ENCODE results near the gene ITPR1. TPM values are rescaled to one million over a fixed set of nuclear protein-coding genes. Genes with fewer than 3 reads are reported as not detected.

Gene ITPR1
- total RNA-seq, 2 experiments from 2014 or later = 84.4 to 104 TPM

GRCh38 chr3:4820296-4821121, 327.4 kb downstream of the ITPR1 start:
- no peak overlapping the region for H2AFZ ChIP-seq (ENCODE audit: low read length)
- no peaks in the 10 kb centered on the region for H3K9me3 ChIP-seq (ENCODE audit: low read length)
- H3K79me2 ChIP-seq (ENCODE audit: insufficient read depth, low read depth, low read length) = no peaks in the 10 kb centered on the region
- BruUV-seq (replicated peaks) = no TSS peak
- no peaks in the 10 kb centered on the region for H3K4me1 ChIP-seq (ENCODE audit: insufficient read depth, low read length, poor library complexity, severe bottlenecking)
- H3K4me3 ChIP-seq (ENCODE audit: low read depth, low read length, poor library complexity, severe bottlenecking) = no peak overlapping the region
- no peak for TF ChIP-seq EZH2phosphoT487 (IDR thresholded peaks at IDR 0.05; ENCODE audit: borderline replicate concordance, low read depth, low read length)
- TF ChIP-seq, protein P1, sequence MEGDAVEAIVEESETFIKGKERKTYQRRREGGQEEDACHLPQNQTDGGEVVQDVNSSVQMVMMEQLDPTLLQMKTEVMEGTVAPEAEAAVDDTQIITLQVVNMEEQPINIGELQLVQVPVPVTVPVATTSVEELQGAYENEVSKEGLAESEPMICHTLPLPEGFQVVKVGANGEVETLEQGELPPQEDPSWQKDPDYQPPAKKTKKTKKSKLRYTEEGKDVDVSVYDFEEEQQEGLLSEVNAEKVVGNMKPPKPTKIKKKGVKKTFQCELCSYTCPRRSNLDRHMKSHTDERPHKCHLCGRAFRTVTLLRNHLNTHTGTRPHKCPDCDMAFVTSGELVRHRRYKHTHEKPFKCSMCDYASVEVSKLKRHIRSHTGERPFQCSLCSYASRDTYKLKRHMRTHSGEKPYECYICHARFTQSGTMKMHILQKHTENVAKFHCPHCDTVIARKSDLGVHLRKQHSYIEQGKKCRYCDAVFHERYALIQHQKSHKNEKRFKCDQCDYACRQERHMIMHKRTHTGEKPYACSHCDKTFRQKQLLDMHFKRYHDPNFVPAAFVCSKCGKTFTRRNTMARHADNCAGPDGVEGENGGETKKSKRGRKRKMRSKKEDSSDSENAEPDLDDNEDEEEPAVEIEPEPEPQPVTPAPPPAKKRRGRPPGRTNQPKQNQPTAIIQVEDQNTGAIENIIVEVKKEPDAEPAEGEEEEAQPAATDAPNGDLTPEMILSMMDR (conservative IDR thresholded peaks at IDR 0.05; ENCODE audit: low read length) = no peak
- ChIA-PET CTCF (ENCODE audit: unreplicated experiment) (no interaction called here), POLR2A (interaction anchor here (0.5 to 0.6 kb wide), 2 partner anchors 218 to 445 kb away, joined by 3 to 5 read pairs; no protein-coding TSS in a partner anchor)
- H3K4me2 ChIP-seq (ENCODE audit: low read length) = no peak overlapping the region
- no peaks in the 10 kb centered on the region for H3K9me2 ChIP-seq (ENCODE audit: insufficient read depth, low read length)
- H4K20me1 ChIP-seq (ENCODE audit: insufficient read depth, low read length) = no peaks in the 10 kb centered on the region
- DNase-seq (ENCODE audit: low spot score) = no peak
- intact Hi-C loops (cut with micrococcal nuclease; ENCODE audit: unreplicated experiment) = no loop called here
- no peak overlapping the region for H3K27ac ChIP-seq (ENCODE audit: low read depth, low read length, poor library complexity, severe bottlenecking)
- H3K36me3 ChIP-seq (ENCODE audit: insufficient read depth, low read length) = peaks cover 58% of the 10 kb centered on the region

DNA sequence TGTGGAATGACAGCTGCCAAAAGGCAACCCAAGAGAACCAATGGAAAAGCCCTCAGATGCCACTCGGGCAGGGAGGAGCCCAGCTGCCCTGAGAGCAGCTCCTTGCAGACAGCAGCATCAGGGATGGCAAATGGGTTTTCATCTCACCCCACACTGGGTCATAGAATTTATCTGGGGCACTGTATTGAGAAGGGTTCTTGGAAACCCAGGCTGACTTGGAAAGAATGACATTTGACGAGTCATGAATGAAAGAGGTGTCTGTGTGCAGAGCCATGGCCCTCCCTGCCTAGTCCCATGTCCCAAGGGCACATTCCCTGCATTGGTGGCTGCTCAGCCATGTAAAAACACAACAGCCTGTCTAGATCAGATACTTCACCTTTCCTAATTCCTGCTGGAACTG, 328.2 kb downstream of the ITPR1 start:
- no peaks in the 10 kb centered on the region for H4K20me1 ChIP-seq (ENCODE audit: insufficient read depth, low read length)
- CTCF ChIA-PET (ENCODE audit: unreplicated experiment) = no interaction called here
- H3K27ac ChIP-seq (ENCODE audit: low read depth, low read length, poor library complexity, severe bottlenecking) = no peak overlapping the region
- H3K4me2 ChIP-seq (ENCODE audit: low read length) = no peak overlapping the region
- BruUV-seq (replicated peaks) = no TSS peak
- intact Hi-C loops (cut with micrococcal nuclease; ENCODE audit: unreplicated experiment) = no loop called here
- TF ChIP-seq, protein P1 (conservative IDR thresholded peaks at IDR 0.05; ENCODE audit: low read length) = no peak
- POLR2A ChIA-PET = interaction anchor here (0.5 kb wide), 1 partner anchor 446 kb away, joined by 5 read pairs; no protein-coding TSS in a partner anchor
- H3K4me3 ChIP-seq (ENCODE audit: low read depth, low read length, poor library complexity, severe bottlenecking) = no peak overlapping the region
- DNase-seq (ENCODE audit: low spot score) = no peak
- H3K79me2 ChIP-seq (ENCODE audit: insufficient read depth, low read depth, low read length) = no peaks in the 10 kb centered on the region
- H3K9me3 ChIP-seq (ENCODE audit: low read length) = no peaks in the 10 kb centered on the region
- no peaks in the 10 kb centered on the region for H3K4me1 ChIP-seq (ENCODE audit: insufficient read depth, low read length, poor library complexity, severe bottlenecking)
- H3K9me2 ChIP-seq (ENCODE audit: insufficient read depth, low read length) = no peaks in the 10 kb centered on the region
- H3K36me3 ChIP-seq (ENCODE audit: insufficient read depth, low read length) = peaks cover 50% of the 10 kb centered on the region
- no peak overlapping the region for H2AFZ ChIP-seq (ENCODE audit: low read length)

DNA sequence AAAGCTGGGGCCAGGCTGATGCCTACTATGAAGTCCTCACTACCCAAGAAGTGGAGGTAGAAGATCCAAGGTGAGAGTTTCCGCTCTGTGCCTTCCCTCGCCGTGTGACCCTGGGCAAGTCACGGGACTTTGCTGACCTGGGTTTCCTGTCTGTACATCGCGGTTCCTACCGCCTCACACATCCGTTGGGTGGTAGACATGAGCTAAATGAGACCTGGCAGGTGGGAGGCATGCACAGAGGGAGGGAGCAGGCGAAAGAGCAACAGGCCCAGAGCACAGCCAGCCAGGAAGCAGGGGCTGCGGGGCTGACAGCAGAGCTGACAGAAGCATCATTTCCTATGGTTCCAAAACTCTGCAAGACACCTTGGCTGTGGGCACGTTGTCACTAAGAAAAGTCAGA, 328.8 kb downstream of the ITPR1 start:
- Histone ChIP-seq H4K20me1 (ENCODE audit: insufficient read depth, low read length) (no peaks in the 10 kb centered on the region), H3K79me2 (ENCODE audit: insufficient read depth, low read depth, low read length) (no peaks in the 10 kb centered on the region), H3K4me2 (ENCODE audit: low read length) (no peak overlapping the region), H2AFZ (ENCODE audit: low read length) (no peak overlapping the region), H3K9me3 (ENCODE audit: low read length) (no peaks in the 10 kb centered on the region), H3K9me2 (ENCODE audit: insufficient read depth, low read length) (no peaks in the 10 kb centered on the region), H3K4me1 (ENCODE audit: insufficient read depth, low read length, poor library complexity, severe bottlenecking) (no peaks in the 10 kb centered on the region), H3K4me3 (ENCODE audit: low read depth, low read length, poor library complexity, severe bottlenecking) (no peak overlapping the region), H3K27ac (ENCODE audit: low read depth, low read length, poor library complexity, severe bottlenecking) (no peak overlapping the region), H3K36me3 (ENCODE audit: insufficient read depth, low read length) (peaks cover 44% of the 10 kb centered on the region)
- BruUV-seq (replicated peaks) = no TSS peak
- intact Hi-C loops (cut with micrococcal nuclease; ENCODE audit: unreplicated experiment) = no loop called here
- ChIA-PET CTCF (ENCODE audit: unreplicated experiment) (no interaction called here), POLR2A (no interaction called here)
- no peak for TF ChIP-seq EZH2phosphoT487 (IDR thresholded peaks at IDR 0.05; ENCODE audit: borderline replicate concordance, low read depth, low read length)
- TF ChIP-seq, protein P1 (conservative IDR thresholded peaks at IDR 0.05; ENCODE audit: low read length) = no peak
- DNase-seq (ENCODE audit: low spot score) = peak; percentile 13
